HEK293T (cell line): ENCODE measurements around the gene ZNF358.

Experiments used
- ARNT ChIP-seq: fragments of 450-650 bp; IDR thresholded peaks from 2 replicates; pipeline ENCODE4 v1.6.1; 2017; ENCODE audit warnings: mild to moderate bottlenecking
- BHLHE40 ChIP-seq: fragments of 450-650 bp; IDR thresholded peaks from 2 replicates; pipeline ENCODE4 v1.6.1; 2016; ENCODE audit warnings: mild to moderate bottlenecking, moderate library complexity, borderline replicate concordance
- ELF4 ChIP-seq: fragments of 450-650 bp; IDR thresholded peaks from 2 replicates; pipeline ENCODE4 v1.6.1; 2017; ENCODE audit warnings: antibody characterized with exemption
- FOXA1 ChIP-seq: fragments of 450-650 bp; IDR thresholded peaks from 2 replicates; pipeline ENCODE4 v1.6.1; 2016; ENCODE audit warnings: mild to moderate bottlenecking
- FOXK2 ChIP-seq: fragments of 450-650 bp; IDR thresholded peaks from 2 replicates; pipeline ENCODE4 v1.6.1; 2016; ENCODE audit warnings: mild to moderate bottlenecking
- FOXM1 ChIP-seq: fragments of 450-650 bp; IDR thresholded peaks from 2 replicates; pipeline ENCODE4 v1.6.1; 2017; ENCODE audit warnings: mild to moderate bottlenecking, borderline replicate concordance
- HDGF ChIP-seq: fragments of 450-650 bp; IDR thresholded peaks from 2 replicates; pipeline ENCODE4 v1.6.1; 2017; ENCODE audit warnings: antibody characterized with exemption, borderline replicate concordance
- L3MBTL2 ChIP-seq: fragments of 450-650 bp; conservative IDR thresholded peaks from 2 replicates; pipeline ENCODE4 v1.6.1; 2016; ENCODE audit warnings: mild to moderate bottlenecking
- NFRKB ChIP-seq: fragments of 450-650 bp; IDR thresholded peaks from 2 replicates; pipeline ENCODE4 v1.6.1; 2016; ENCODE audit warnings: mild to moderate bottlenecking, moderate library complexity
- SP1 ChIP-seq: fragments of 450-650 bp; IDR thresholded peaks from 2 replicates; pipeline ENCODE4 v1.6.1; 2017
- SUZ12 ChIP-seq: fragments of 450-650 bp; IDR thresholded peaks from 2 replicates; pipeline ENCODE4 v1.6.1; 2016; ENCODE audit warnings: mild to moderate bottlenecking
- TARDBP ChIP-seq: fragments of 450-650 bp; IDR thresholded peaks from 2 replicates; pipeline ENCODE4 v1.6.1; 2016
- ZNF384 ChIP-seq: fragments of 450-650 bp; IDR thresholded peaks from 2 replicates; pipeline ENCODE4 v1.6.1; 2016
- TF ChIP-seq, protein P1 (sequence below): fragments of 450-650 bp; IDR thresholded peaks from 2 replicates; pipeline ENCODE4 v1.6.1; 2016

GRCh38 chr19:7554565-7554964 is 38.7 kb downstream of the ZNF358 start:
- TF ChIP-seq FOXM1 = no peak
- TF ChIP-seq FOXA1 = no peak
- no peak for TF ChIP-seq BHLHE40
- no peak for TF ChIP-seq ARNT
- TF ChIP-seq ELF4 = no peak
- TF ChIP-seq HDGF = no peak
- TF ChIP-seq SUZ12 = no peak
- no peak for TF ChIP-seq ZNF384
- TF ChIP-seq, protein P1, sequence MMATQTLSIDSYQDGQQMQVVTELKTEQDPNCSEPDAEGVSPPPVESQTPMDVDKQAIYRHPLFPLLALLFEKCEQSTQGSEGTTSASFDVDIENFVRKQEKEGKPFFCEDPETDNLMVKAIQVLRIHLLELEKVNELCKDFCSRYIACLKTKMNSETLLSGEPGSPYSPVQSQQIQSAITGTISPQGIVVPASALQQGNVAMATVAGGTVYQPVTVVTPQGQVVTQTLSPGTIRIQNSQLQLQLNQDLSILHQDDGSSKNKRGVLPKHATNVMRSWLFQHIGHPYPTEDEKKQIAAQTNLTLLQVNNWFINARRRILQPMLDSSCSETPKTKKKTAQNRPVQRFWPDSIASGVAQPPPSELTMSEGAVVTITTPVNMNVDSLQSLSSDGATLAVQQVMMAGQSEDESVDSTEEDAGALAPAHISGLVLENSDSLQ = no peak
- no peak for TF ChIP-seq SP1
- no peak for TF ChIP-seq FOXK2
- no peak for TF ChIP-seq TARDBP
- no peak for TF ChIP-seq NFRKB
- no peak for TF ChIP-seq L3MBTL2
